ENCODE results near the gene TSEN2. TPM values are rescaled to one million over a fixed set of nuclear protein-coding genes. Genes with fewer than 3 reads are reported as not detected.

The TSEN2 gene
- total RNA-seq, 2 experiments from 2014 or later, result 19.4 to 21.4 TPM

- H3K36me3 Mint-ChIP-seq (ENCODE audit: low read depth), result peaks cover 51% of the 10 kb centered on the region
- no peak for ATAC-seq
These were observed 5.1 kb downstream of the TSEN2 start for GRCh38 chr3:12489368-12489767.

GRCh38 chr3:12489832-12490231 lies 5.6 kb downstream of the TSEN2 start:
- Mint-ChIP-seq H3K4me1 (ENCODE audit: low read depth) (peaks cover 32% of the 10 kb centered on the region), H3K36me3 (ENCODE audit: low read depth) (peaks cover 49% of the 10 kb centered on the region), H3K4me3 (no peak overlapping the region), H3K27ac (no peak overlapping the region), H3K27me3 (no peaks in the 10 kb centered on the region), H3K9me3 (no peaks in the 10 kb centered on the region)
- ATAC-seq (no peak), DNase-seq (no peak)
- ChIA-PET CTCF (no interaction called here), POLR2A (no interaction called here)
- no peak for TF ChIP-seq CTCF (IDR thresholded peaks at IDR 0.05)
- intact Hi-C loops (cut with micrococcal nuclease), result no loop called here

More at GRCh38 chr3:12489368-12489767, 5.1 kb downstream of the TSEN2 start:
- no peak for DNase-seq
- POLR2A ChIA-PET, result no interaction called here
- H3K27me3 Mint-ChIP-seq, result no peaks in the 10 kb centered on the region
- H3K27ac Mint-ChIP-seq, result no peak overlapping the region
- CTCF ChIA-PET, result no interaction called here
- no peaks in the 10 kb centered on the region for H3K9me3 Mint-ChIP-seq
- H3K4me3 Mint-ChIP-seq, result no peak overlapping the region
- TF ChIP-seq CTCF (IDR thresholded peaks at IDR 0.05), result no peak
- intact Hi-C loops (cut with micrococcal nuclease), result no loop called here
- H3K4me1 Mint-ChIP-seq (ENCODE audit: low read depth), result peaks cover 32% of the 10 kb centered on the region

- H3K27me3 Mint-ChIP-seq, result no peaks in the 10 kb centered on the region
- ChIA-PET CTCF (no interaction called here), POLR2A (no interaction called here)
- H3K27ac Mint-ChIP-seq, result no peak overlapping the region
- DNase-seq (no peak), ATAC-seq (no peak)
- peaks cover 28% of the 10 kb centered on the region for H3K4me1 Mint-ChIP-seq (ENCODE audit: low read depth)
- no peaks in the 10 kb centered on the region for H3K9me3 Mint-ChIP-seq
- no peak for TF ChIP-seq CTCF (IDR thresholded peaks at IDR 0.05)
- intact Hi-C loops (cut with micrococcal nuclease), result no loop called here
- H3K4me3 Mint-ChIP-seq, result no peak overlapping the region
- peaks cover 54% of the 10 kb centered on the region for H3K36me3 Mint-ChIP-seq (ENCODE audit: low read depth)
These were observed 6.3 kb downstream of the TSEN2 start for GRCh38 chr3:12490547-12490946.

- intact Hi-C loops (cut with micrococcal nuclease), result no loop called here
- H3K4me3 Mint-ChIP-seq, result no peak overlapping the region
- H3K27ac Mint-ChIP-seq, result no peak overlapping the region
- ATAC-seq, result no peak
- no peak for DNase-seq
- peaks cover 59% of the 10 kb centered on the region for H3K36me3 Mint-ChIP-seq (ENCODE audit: low read depth)
- H3K27me3 Mint-ChIP-seq, result no peaks in the 10 kb centered on the region
- no peak for TF ChIP-seq CTCF (IDR thresholded peaks at IDR 0.05)
- ChIA-PET CTCF (interaction anchor here (2.4 kb wide), 1 partner anchor 16 kb away, joined by 8 read pairs; no protein-coding TSS in a partner anchor), POLR2A (interaction anchor here (2.1 kb wide), 1 partner anchor 11 kb away, joined by 10 read pairs; the partner anchor contains the start of gene TSEN2)
- H3K4me1 Mint-ChIP-seq (ENCODE audit: low read depth), result no peaks in the 10 kb centered on the region
- no peaks in the 10 kb centered on the region for H3K9me3 Mint-ChIP-seq
These were observed 11.6 kb downstream of the TSEN2 start for GRCh38 chr3:12495749-12496452.

GRCh38 chr3:12496453-12496761 lies 12.1 kb downstream of the TSEN2 start:
- ChIA-PET CTCF (no interaction called here), POLR2A (interaction anchor here (2.1 kb wide), 1 partner anchor 11 kb away, joined by 10 read pairs; the partner anchor contains the start of gene TSEN2)
- no peak for ATAC-seq
- Mint-ChIP-seq H3K9me3 (no peaks in the 10 kb centered on the region), H3K27me3 (no peaks in the 10 kb centered on the region), H3K36me3 (ENCODE audit: low read depth) (peaks cover 60% of the 10 kb centered on the region), H3K27ac (no peak overlapping the region), H3K4me1 (ENCODE audit: low read depth) (no peaks in the 10 kb centered on the region), H3K4me3 (no peak overlapping the region)
- TF ChIP-seq CTCF (IDR thresholded peaks at IDR 0.05), result no peak
- DNase-seq, result no peak
- intact Hi-C loops (cut with micrococcal nuclease), result no loop called here
